ENCODE measurements around the gene MYO1A. TPM values are rescaled to one million over a fixed set of nuclear protein-coding genes. Genes with fewer than 3 reads are reported as not detected.

The MYO1A gene
- total RNA-seq, 4 donors from 2014 or later = 94.1 to 1,001 (median 802) TPM

DNA sequence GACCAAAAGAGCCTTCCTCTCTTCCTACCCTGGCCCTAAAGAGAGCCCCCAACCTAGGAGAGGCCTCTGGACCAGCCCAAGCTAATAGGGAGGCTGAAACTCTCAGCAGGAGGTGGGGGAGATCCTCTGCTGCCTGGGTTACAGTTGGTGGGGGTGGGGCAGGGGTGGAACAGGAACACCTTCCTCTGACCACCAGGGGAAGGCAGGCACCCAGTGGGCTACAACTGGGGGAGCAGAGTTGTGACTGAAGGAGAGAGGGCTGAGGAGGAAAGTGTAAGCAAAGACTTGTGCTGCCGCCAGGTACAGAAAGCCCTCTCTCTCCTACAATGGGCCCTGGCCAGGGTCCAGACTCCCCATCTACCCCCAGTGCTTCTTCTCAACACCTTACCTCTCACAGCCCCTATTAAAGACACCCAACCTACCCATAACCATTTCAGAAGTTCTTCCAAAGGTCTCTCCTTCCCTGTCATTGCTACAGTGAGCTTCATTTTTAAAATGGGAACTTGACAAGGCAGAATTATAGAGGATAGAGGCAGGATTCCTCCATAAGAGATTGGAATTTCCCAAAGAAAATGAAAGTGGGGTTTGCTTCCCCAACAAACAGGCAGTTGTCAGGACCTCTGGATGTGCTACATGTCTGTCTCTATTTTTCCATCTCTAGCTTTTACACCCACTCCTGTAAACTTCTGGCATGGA lies 1.4 kb downstream of the MYO1A start:
- peak overlapping the region in 3 of 4 donors; percentile 34 to 58 (median 55) for H3K4me3 ChIP-seq
- H3K4me1 ChIP-seq = peaks cover 0 to 22% (median 3%) of the 10 kb centered on the region in 4 donors
- no peak for DNase-seq
- peaks cover 0 to 36% (median 0%) of the 10 kb centered on the region in 3 donors for H3K36me3 ChIP-seq
- no peaks in the 10 kb centered on the region for H3K27me3 ChIP-seq
- no peak for TF ChIP-seq POLR2A (IDR thresholded peaks at IDR 0.05)
- TF ChIP-seq, protein P1, sequence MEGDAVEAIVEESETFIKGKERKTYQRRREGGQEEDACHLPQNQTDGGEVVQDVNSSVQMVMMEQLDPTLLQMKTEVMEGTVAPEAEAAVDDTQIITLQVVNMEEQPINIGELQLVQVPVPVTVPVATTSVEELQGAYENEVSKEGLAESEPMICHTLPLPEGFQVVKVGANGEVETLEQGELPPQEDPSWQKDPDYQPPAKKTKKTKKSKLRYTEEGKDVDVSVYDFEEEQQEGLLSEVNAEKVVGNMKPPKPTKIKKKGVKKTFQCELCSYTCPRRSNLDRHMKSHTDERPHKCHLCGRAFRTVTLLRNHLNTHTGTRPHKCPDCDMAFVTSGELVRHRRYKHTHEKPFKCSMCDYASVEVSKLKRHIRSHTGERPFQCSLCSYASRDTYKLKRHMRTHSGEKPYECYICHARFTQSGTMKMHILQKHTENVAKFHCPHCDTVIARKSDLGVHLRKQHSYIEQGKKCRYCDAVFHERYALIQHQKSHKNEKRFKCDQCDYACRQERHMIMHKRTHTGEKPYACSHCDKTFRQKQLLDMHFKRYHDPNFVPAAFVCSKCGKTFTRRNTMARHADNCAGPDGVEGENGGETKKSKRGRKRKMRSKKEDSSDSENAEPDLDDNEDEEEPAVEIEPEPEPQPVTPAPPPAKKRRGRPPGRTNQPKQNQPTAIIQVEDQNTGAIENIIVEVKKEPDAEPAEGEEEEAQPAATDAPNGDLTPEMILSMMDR (IDR thresholded peaks at IDR 0.05) = peak in 1 of 6 experiments; percentile 17
- peak overlapping the region in 3 of 4 donors; percentile 26 to 86 (median 84) for H3K27ac ChIP-seq
- no peaks in the 10 kb centered on the region for H3K9me3 ChIP-seq

DNA sequence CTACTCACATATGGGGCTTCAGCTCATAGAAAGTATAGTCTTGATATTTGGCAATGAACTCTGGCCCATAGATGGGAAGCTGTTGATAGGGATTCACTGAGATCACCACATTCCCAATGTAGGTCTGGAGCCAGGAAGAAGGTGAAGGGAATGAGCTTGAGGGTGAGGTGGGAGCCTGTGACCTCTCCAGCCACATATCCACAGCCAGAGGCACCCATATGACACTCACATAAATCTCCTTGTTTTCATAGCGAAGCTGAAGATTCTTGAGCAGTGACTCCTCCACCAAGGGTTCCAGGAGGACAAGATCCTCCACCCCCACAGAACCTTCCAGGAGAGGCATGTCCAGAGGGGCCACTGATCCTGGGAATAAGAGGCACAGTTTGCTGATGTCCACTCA lies 1.9 kb downstream of the MYO1A start:
- peak overlapping the region in 3 of 4 donors; percentile 26 to 86 (median 84) for H3K27ac ChIP-seq
- no peak for DNase-seq
- TF ChIP-seq POLR2A (IDR thresholded peaks at IDR 0.05) = no peak
- TF ChIP-seq, protein P1 (IDR thresholded peaks at IDR 0.05) = no peak
- peaks cover 0 to 22% (median 3%) of the 10 kb centered on the region in 4 donors for H3K4me1 ChIP-seq
- peak overlapping the region in 3 of 4 donors; percentile 34 to 58 (median 55) for H3K4me3 ChIP-seq
- H3K36me3 ChIP-seq = peaks cover 0 to 42% (median 0%) of the 10 kb centered on the region in 3 donors
- H3K9me3 ChIP-seq = no peaks in the 10 kb centered on the region
- H3K27me3 ChIP-seq = no peaks in the 10 kb centered on the region

DNA sequence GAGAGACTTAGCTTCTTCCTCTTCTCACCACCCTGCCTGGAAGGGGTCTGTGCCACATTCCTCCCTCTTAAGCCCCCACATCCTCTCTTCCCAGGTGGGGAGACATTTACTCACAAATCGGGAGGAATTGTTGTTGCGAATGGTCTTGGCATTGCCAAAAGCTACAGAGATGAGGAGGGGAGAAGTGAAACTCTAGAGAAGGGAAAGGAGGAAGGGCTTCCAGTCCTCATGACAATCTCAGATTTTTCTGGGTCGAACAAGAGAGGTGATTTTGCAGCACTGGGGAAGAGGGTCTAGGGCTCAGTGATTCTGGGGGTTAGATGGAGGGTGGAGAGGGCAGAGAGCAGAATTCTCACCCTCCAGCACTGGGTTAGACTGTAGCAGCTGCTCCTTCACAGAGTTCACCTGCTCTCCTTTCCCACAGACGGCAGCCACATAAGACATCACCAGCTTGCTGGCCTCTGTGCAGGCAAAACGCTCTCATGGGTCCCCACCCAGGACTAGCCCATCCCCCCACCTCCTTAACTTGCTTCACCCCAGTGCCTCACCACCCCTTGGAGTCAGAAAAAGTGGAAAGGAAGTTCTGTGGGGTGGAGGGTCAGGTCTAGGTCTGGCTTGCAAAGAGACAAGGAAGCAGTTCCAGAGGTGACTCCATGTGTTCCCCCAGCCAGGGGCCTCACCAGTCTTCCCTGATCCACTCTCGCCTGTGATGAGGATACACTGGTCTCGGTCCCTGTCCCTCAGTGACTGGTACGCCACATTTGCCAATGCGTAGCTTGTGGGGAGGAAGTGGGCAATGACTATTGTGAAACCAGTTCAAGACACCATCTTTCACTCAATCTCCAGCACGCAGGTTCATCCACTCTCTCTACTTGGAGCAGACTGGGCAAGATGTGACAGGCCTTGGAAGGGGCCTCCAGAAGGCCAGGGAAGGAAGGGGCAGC lies 2.7 kb downstream of the MYO1A start:
- no peak for DNase-seq
- peak overlapping the region in 3 of 4 donors; percentile 18 to 58 (median 55) for H3K4me3 ChIP-seq
- no peak for TF ChIP-seq POLR2A (IDR thresholded peaks at IDR 0.05)
- TF ChIP-seq, protein P1 (IDR thresholded peaks at IDR 0.05) = no peak

DNA sequence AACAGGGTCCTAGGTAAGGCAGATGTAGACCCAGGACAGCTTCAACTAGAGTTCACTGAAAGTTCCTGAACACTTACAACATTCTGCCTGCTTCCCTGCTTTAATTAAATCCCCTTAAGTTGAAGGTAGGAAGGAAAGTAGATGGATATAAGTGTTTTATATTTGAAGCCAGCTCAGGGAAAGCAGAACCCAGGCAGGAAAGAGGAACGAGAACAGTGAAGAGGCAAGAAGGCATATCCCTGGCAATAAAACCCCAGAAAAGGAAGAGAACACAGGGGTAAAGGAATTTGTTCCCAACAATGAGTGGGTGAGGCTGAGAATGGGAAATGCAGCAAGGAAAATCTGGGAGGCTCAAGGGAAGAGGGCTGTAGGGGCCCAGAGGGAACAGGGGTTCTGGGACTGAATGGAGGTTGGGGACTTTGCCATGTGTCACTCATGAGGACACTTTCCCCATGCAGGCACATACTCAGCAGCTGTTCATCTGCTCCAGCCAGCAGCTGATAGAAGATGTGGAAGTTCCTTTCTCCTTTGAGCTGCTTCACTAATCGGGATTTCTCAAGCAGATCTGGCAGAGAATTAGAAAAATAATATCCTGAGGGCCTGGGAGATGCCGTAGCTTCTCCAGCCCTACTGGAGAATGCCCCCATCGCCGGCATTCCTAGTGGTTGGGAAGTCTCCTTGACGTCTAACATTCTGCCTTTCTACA lies 3.7 kb downstream of the MYO1A start:
- peak overlapping the region in 2 of 4 donors; percentile 55 to 58 for H3K4me3 ChIP-seq
- no peak for DNase-seq

More for the DNA sequence above, 2.7 kb downstream of the MYO1A start:
- Histone ChIP-seq H3K9me3 (no peaks in the 10 kb centered on the region), H3K27me3 (no peaks in the 10 kb centered on the region), H3K27ac (peak overlapping the region in 3 of 4 donors; percentile 15 to 46 (median 36)), H3K4me1 (peaks cover 0 to 22% (median 3%) of the 10 kb centered on the region in 4 donors), H3K36me3 (peaks cover 0 to 48% (median 0%) of the 10 kb centered on the region in 3 donors)

More for the DNA sequence above, 3.7 kb downstream of the MYO1A start:
- Histone ChIP-seq H3K27me3 (no peaks in the 10 kb centered on the region), H3K9me3 (no peaks in the 10 kb centered on the region), H3K27ac (peak overlapping the region in 1 of 4 donors; percentile 36), H3K36me3 (peaks cover 0 to 55% (median 0%) of the 10 kb centered on the region in 3 donors), H3K4me1 (peaks cover 0 to 22% (median 3%) of the 10 kb centered on the region in 4 donors)
- TF ChIP-seq POLR2A (IDR thresholded peaks at IDR 0.05) = no peak
- TF ChIP-seq, protein P1 (IDR thresholded peaks at IDR 0.05) = no peak
